ENCODE data around the gene NKD2.

DNA sequence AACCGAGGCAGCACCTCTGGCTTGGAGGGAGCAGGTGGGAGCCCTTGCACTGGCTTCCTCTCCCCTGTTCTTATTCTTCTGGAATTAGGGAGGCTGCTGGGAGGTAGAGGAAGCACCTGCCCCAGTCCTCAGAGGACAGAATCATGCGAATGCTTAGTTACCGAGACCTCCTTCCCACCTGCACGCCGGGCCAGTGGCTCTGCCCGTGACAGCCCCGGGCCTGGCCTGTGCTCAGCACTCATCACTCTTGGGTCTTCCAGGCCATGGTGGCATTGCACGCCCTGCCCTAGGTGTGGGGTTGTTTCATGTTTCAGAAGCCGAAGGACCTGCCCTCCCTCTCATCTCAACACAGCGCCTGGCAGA is 45.3 kb upstream of the NKD2 start:
- TF ChIP-seq, protein P1, sequence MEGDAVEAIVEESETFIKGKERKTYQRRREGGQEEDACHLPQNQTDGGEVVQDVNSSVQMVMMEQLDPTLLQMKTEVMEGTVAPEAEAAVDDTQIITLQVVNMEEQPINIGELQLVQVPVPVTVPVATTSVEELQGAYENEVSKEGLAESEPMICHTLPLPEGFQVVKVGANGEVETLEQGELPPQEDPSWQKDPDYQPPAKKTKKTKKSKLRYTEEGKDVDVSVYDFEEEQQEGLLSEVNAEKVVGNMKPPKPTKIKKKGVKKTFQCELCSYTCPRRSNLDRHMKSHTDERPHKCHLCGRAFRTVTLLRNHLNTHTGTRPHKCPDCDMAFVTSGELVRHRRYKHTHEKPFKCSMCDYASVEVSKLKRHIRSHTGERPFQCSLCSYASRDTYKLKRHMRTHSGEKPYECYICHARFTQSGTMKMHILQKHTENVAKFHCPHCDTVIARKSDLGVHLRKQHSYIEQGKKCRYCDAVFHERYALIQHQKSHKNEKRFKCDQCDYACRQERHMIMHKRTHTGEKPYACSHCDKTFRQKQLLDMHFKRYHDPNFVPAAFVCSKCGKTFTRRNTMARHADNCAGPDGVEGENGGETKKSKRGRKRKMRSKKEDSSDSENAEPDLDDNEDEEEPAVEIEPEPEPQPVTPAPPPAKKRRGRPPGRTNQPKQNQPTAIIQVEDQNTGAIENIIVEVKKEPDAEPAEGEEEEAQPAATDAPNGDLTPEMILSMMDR (conservative IDR thresholded peaks at IDR 0.05; ENCODE audit: low read depth, low read length), result no peak
- TF ChIP-seq POLR2A (IDR thresholded peaks at IDR 0.05; ENCODE audit: low read depth, low read length) (no peak), BHLHE40 (IDR thresholded peaks at IDR 0.05; ENCODE audit: low read depth, low read length) (no peak), RCOR1 (IDR thresholded peaks at IDR 0.05; ENCODE audit: insufficient replicate concordance, low read length) (no peak), MAZ (IDR thresholded peaks at IDR 0.05; ENCODE audit: borderline replicate concordance, low read depth, low read length) (no peak), RAD21 (IDR thresholded peaks at IDR 0.05; ENCODE audit: low read length) (no peak), SMC3 (IDR thresholded peaks at IDR 0.05; ENCODE audit: low read depth, low read length) (no peak), MAFK (IDR thresholded peaks at IDR 0.05; ENCODE audit: low read depth, low read length) (no peak), MXI1 (IDR thresholded peaks at IDR 0.05; ENCODE audit: borderline replicate concordance, low read depth, low read length) (no peak), FOS (IDR thresholded peaks at IDR 0.05; ENCODE audit: low read depth, low read length) (no peak), NFE2L2 (IDR thresholded peaks at IDR 0.05; ENCODE audit: low read depth, low read length) (no peak)
- TF ChIP-seq, protein P2, sequence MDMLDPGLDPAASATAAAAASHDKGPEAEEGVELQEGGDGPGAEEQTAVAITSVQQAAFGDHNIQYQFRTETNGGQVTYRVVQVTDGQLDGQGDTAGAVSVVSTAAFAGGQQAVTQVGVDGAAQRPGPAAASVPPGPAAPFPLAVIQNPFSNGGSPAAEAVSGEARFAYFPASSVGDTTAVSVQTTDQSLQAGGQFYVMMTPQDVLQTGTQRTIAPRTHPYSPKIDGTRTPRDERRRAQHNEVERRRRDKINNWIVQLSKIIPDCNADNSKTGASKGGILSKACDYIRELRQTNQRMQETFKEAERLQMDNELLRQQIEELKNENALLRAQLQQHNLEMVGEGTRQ (IDR thresholded peaks at IDR 0.05; ENCODE audit: low read depth, low read length), result no peak
- TF ChIP-seq, protein P3, sequence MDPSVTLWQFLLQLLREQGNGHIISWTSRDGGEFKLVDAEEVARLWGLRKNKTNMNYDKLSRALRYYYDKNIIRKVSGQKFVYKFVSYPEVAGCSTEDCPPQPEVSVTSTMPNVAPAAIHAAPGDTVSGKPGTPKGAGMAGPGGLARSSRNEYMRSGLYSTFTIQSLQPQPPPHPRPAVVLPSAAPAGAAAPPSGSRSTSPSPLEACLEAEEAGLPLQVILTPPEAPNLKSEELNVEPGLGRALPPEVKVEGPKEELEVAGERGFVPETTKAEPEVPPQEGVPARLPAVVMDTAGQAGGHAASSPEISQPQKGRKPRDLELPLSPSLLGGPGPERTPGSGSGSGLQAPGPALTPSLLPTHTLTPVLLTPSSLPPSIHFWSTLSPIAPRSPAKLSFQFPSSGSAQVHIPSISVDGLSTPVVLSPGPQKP (IDR thresholded peaks at IDR 0.05; ENCODE audit: borderline replicate concordance, low read depth, low read length), result no peak

Measured in IMR-90 (cell line).